Loucy (cell line): Measurements from ENCODE around the gene LCA5.

Source experiments
- EZH2phosphoT487 ChIP-seq: fragments of 200-600 bp; IDR thresholded peaks from 2 replicates; pipeline ENCODE4 v1.6.1; 2018; ENCODE audit warnings: antibody characterized with exemption, mild to moderate bottlenecking, moderate library complexity, borderline replicate concordance
- TF ChIP-seq, protein P1 (sequence below): fragments of 200-600 bp; sonication (generic); conservative IDR thresholded peaks from 2 replicates; pipeline ENCODE4 v1.5.1; 2014; ENCODE audit warnings: mild to moderate bottlenecking, antibody characterized with exemption, low read length

DNA sequence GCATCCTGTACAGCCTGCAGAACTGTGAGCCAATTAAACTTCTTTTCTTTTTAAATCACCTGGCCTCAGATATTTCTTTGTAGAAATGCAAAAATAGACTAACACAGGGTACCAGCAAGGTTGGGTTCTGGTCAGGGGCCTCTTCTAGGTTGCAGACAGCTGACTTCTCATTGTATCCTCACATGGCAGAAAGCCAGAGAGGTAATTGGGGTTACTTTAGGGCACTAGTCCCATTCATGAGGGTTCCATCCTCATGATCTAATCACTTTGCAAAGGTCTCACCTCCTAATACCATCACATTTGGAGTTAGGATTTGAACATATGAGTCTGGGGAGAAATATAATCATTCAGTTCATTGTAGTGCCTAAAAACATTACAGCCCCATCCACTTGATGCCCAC lies 101.5 kb downstream of the LCA5 start:
- TF ChIP-seq, protein P1, sequence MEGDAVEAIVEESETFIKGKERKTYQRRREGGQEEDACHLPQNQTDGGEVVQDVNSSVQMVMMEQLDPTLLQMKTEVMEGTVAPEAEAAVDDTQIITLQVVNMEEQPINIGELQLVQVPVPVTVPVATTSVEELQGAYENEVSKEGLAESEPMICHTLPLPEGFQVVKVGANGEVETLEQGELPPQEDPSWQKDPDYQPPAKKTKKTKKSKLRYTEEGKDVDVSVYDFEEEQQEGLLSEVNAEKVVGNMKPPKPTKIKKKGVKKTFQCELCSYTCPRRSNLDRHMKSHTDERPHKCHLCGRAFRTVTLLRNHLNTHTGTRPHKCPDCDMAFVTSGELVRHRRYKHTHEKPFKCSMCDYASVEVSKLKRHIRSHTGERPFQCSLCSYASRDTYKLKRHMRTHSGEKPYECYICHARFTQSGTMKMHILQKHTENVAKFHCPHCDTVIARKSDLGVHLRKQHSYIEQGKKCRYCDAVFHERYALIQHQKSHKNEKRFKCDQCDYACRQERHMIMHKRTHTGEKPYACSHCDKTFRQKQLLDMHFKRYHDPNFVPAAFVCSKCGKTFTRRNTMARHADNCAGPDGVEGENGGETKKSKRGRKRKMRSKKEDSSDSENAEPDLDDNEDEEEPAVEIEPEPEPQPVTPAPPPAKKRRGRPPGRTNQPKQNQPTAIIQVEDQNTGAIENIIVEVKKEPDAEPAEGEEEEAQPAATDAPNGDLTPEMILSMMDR, result no peak
- no peak for TF ChIP-seq EZH2phosphoT487
